HepG2 (cell line): ENCODE measurements around the gene GLYR1. TPM values are rescaled to one million over a fixed set of nuclear protein-coding genes. Genes with fewer than 3 reads are reported as not detected.

ENCODE experiments used
- ATAC-seq: fragments of 200-7000 bp; cut with Tn5 transposase; 3 replicates; pipeline ENCODE4 v1.9.1; 2020; ENCODE audit warnings: mild to moderate bottlenecking, moderate library complexity
- BruUV-seq: library from RNA; stranded (reverse); fragments of 400-500 nt; replicated peaks from 2 replicates; lab custom pipeline; 2021; lab: Mats Ljungman, UMichigan
- CTCF ChIA-PET: fragments of 300-600 bp; formaldehyde crosslinking; extraction: SDS; loops from one replicate; lab custom pipeline; 2021; ENCODE audit warnings: low total read pairs, inconsistent platforms, low intra/inter-chr PET ratio; lab: Yijun Ruan, JAX
- POLR2A ChIA-PET: fragments of 350-600 bp; sonication (Branson Sonifier 250); formaldehyde crosslinking; loops from one replicate; lab custom pipeline; 2020; ENCODE audit warnings: antibody characterized with exemption, inconsistent platforms; lab: Yijun Ruan, JAX
- DNase-seq: peaks from one replicate; pipeline ENCODE4 v3.0.0-alpha.2; 2015; ENCODE audit warnings: low spot score
- FAIRE-seq: peaks from 3 replicates; lab custom pipeline; 2011; peaks lifted over from hg19 to GRCh38; lab: Jason Lieb, UNC
- H2AFZ ChIP-seq: one replicate; pipeline ENCODE4 v1.6.1; 2011; ENCODE audit warnings: low read length, inconsistent platforms
- H3K27ac ChIP-seq: fragments of 300-600 bp; 3 replicates; pipeline ENCODE4 v1.8.0; 2011; ENCODE audit warnings: mixed run types, mild to moderate bottlenecking, mixed read lengths, low read length, inconsistent platforms; ENCODE audit not compliant: insufficient read depth; ENCODE audit errors: extremely low read length
- H3K27me3 ChIP-seq, 2 experiments: fragments of 200-600 bp in 1 of 2; 2 replicates in 1 of 2; 3 replicates in 1 of 2; pipeline versions ENCODE4 v1.6.0 to v1.8.0; 2011; ENCODE audit warnings: low read length in 2 of 2, mild to moderate bottlenecking in 2 of 2, moderate library complexity in 2 of 2, inconsistent platforms in 1 of 2; ENCODE audit not compliant: insufficient read depth in 2 of 2, control insufficient read depth in 1 of 2
- H3K36me3 ChIP-seq, 2 experiments: fragments of 200-600 bp in 1 of 2; replicated peaks in 1 of 2; 2 replicates in 1 of 2; 3 replicates in 1 of 2; pipeline versions ENCODE4 v1.5.1 to v1.8.0; 2011; ENCODE audit warnings: low read length in 2 of 2, inconsistent platforms in 1 of 2; ENCODE audit not compliant: insufficient read depth in 2 of 2, control insufficient read depth in 1 of 2
- H3K4me1 ChIP-seq: 2 replicates; pipeline ENCODE4 v1.5.1; 2012; ENCODE audit warnings: low read length, inconsistent platforms; ENCODE audit not compliant: insufficient read depth
- H3K4me2 ChIP-seq: 2 replicates; pipeline ENCODE4 v1.6.0; 2011; ENCODE audit warnings: low read depth, low read length, inconsistent platforms
- H3K4me3 ChIP-seq, 3 experiments: fragments of 200-600 bp in 1 of 3; sonication (generic), shearing (Covaris generic) in 1 of 3; replicated peaks in 1 of 3; 2 replicates each; pipeline ENCODE4 v1.5.1; 2011 to 2016; ENCODE audit warnings: low read length in 3 of 3, inconsistent platforms in 2 of 3, low read depth in 2 of 3, mild to moderate bottlenecking in 2 of 3, control low read depth in 1 of 3, mixed read lengths in 1 of 3; ENCODE audit not compliant: insufficient read depth in 1 of 3
- H3K79me2 ChIP-seq: one replicate; pipeline ENCODE4 v1.6.1; 2011; ENCODE audit warnings: low read length, inconsistent platforms; ENCODE audit not compliant: insufficient read depth
- H3K9ac ChIP-seq: 2 replicates; pipeline ENCODE4 v1.6.0; 2011; ENCODE audit warnings: mild to moderate bottlenecking, low read depth, low read length, inconsistent platforms; ENCODE audit not compliant: insufficient read depth
- H3K9me3 ChIP-seq: 2 replicates; pipeline ENCODE4 v1.5.1; 2012; ENCODE audit warnings: mild to moderate bottlenecking, low read length
- H4K20me1 ChIP-seq: 2 replicates; pipeline ENCODE4 v1.6.0; 2011; ENCODE audit warnings: inconsistent platforms, mild to moderate bottlenecking, low read length, moderate library complexity; ENCODE audit not compliant: insufficient read depth
- ASH2L ChIP-seq: fragments of 300-600, 200-600 bp; sonication (generic); IDR thresholded peaks from 2 replicates; pipeline ENCODE4 v1.7.0; 2017; ENCODE audit warnings: low read depth, mild to moderate bottlenecking, moderate library complexity, mixed read lengths, low read length; ENCODE audit not compliant: insufficient read length
- ATF5 ChIP-seq: sonication (generic); formaldehyde crosslinking; IDR thresholded peaks from 2 replicates; pipeline ENCODE4 v1.4.0; 2020; ENCODE audit warnings: mild to moderate bottlenecking, low read depth, missing genetic modification reagents
- CHD4 ChIP-seq: fragments of 200-600 bp; sonication (generic); IDR thresholded peaks from 2 replicates; pipeline ENCODE4 v1.7.0; 2017; ENCODE audit warnings: mild to moderate bottlenecking, low read length, borderline replicate concordance
- GPBP1L1 ChIP-seq: sonication (generic); formaldehyde crosslinking; IDR thresholded peaks from 2 replicates; pipeline ENCODE4 v1.5.0; 2020; ENCODE audit warnings: mild to moderate bottlenecking, missing genetic modification reagents
- HDAC2 ChIP-seq: sonication (generic); formaldehyde crosslinking; IDR thresholded peaks from 2 replicates; pipeline ENCODE4 v1.4.0; 2020; ENCODE audit warnings: missing genetic modification reagents
- HNF4G ChIP-seq, 2 experiments: sonication (generic) in 1 of 2; formaldehyde crosslinking in 1 of 2; IDR thresholded peaks; 2 replicates each; pipeline versions ENCODE4 v1.4.0 to v1.6.1; 2011 to 2020; ENCODE audit warnings: borderline replicate concordance in 2 of 2, low read depth in 2 of 2, mild to moderate bottlenecking in 2 of 2, low read length in 1 of 2, missing genetic modification reagents in 1 of 2, moderate library complexity in 1 of 2
- IKZF1 ChIP-seq: fragments of 450-650 bp; IDR thresholded peaks from 2 replicates; pipeline ENCODE4 v1.7.1; 2016
- KLF12 ChIP-seq: sonication (generic); formaldehyde crosslinking; IDR thresholded peaks from 2 replicates; pipeline ENCODE4 v1.4.0; 2020; ENCODE audit warnings: missing genetic modification reagents, borderline replicate concordance
- NR2F6 ChIP-seq, 2 experiments: IDR thresholded peaks; 2 replicates each; pipeline ENCODE4 v1.6.1; 2016; ENCODE audit warnings: antibody characterized with exemption in 1 of 2, mild to moderate bottlenecking in 1 of 2
- ONECUT2 ChIP-seq: sonication (generic); formaldehyde crosslinking; IDR thresholded peaks from 2 replicates; pipeline ENCODE4 v1.4.0; 2020; ENCODE audit warnings: missing genetic modification reagents
- PAXIP1 ChIP-seq: sonication (generic); formaldehyde crosslinking; conservative IDR thresholded peaks from 2 replicates; pipeline ENCODE4 v1.4.0; 2020; ENCODE audit warnings: mild to moderate bottlenecking, missing genetic modification reagents, moderate library complexity
- PHF8 ChIP-seq: sonication (generic); formaldehyde crosslinking; IDR thresholded peaks from 2 replicates; pipeline ENCODE4 v1.5.0; 2020; ENCODE audit warnings: missing genetic modification reagents
- ZMYM2 ChIP-seq: sonication (generic); formaldehyde crosslinking; IDR thresholded peaks from 2 replicates; pipeline ENCODE4 v1.8.0; 2022; ENCODE audit warnings: mild to moderate bottlenecking, missing genetic modification reagents
- ZMYM3 ChIP-seq: sonication (generic); formaldehyde crosslinking; IDR thresholded peaks from 2 replicates; pipeline ENCODE4 v1.5.1; 2020; ENCODE audit warnings: mild to moderate bottlenecking, missing genetic modification reagents
- ZNF263 ChIP-seq: sonication (generic); formaldehyde crosslinking; IDR thresholded peaks from 2 replicates; pipeline ENCODE4 v1.4.0; 2020; ENCODE audit warnings: missing genetic modification reagents
- ZNF503 ChIP-seq: sonication (generic); formaldehyde crosslinking; IDR thresholded peaks from 2 replicates; pipeline ENCODE4 v1.4.0; 2020; ENCODE audit warnings: missing genetic modification reagents
- ZNF570 ChIP-seq: sonication (generic); formaldehyde crosslinking; IDR thresholded peaks from 2 replicates; pipeline ENCODE4 v1.4.0; 2020; ENCODE audit warnings: mild to moderate bottlenecking, missing genetic modification reagents, borderline replicate concordance
- ZNF652 ChIP-seq: IDR thresholded peaks from 2 replicates; pipeline ENCODE4 v1.6.1; 2016; ENCODE audit warnings: low read depth, borderline replicate concordance
- WGBS: methylation state at CpG from one replicate; pipeline ENCODE4 v1.1.6; 2017; ENCODE audit warnings: low lambda C conversion rate; 5-methylcytosine and 5-hydroxymethylcytosine counted together
- in situ Hi-C: cut with HindIII; loops from 2 replicates; pipeline ENCODE4 v1.10.0; 2017; ENCODE audit warnings: low pct_unique_long_range_greater_than_20kb; ENCODE audit not compliant: extremely low pct_ligation_motif_present
- intact Hi-C: fragments of 100-400 bp; cut with micrococcal nuclease; formaldehyde crosslinking; loops from one replicate; pipeline ENCODE4 v1.10.0; 2022; ENCODE audit not compliant: unreplicated experiment
- polyA plus RNA-seq, 8 experiments: library from polyadenylated mRNA; depleted of rRNA in 3 of 8; stranded (reverse) in 7 of 8; unstranded in 1 of 8; fragments of >200 nt; fragmentation: Illumina TruSeq in 4 of 8; extraction: Trizol in 4 of 8; gene quantifications; 2 replicates each; pipeline versions ENCODE4 v1.2.1 to v1.2.3, GENCODE V29; 2011 to 2016; ENCODE audit warnings: low read depth in 4 of 8, missing spikeins in 1 of 8, mixed read lengths in 1 of 8; ENCODE audit not compliant: insufficient read depth in 1 of 8
- total RNA-seq, 5 experiments: library from RNA; depleted of rRNA; stranded (reverse); fragments of >200 nt; fragmentation: Illumina TruSeq; extraction: Trizol; gene quantifications; 2 replicates each; pipeline ENCODE4 v1.2.3, GENCODE V29; 2016; ENCODE audit warnings: low read depth in 1 of 5

GLYR1 gene
- total and polyA plus RNA-seq, 2 of the 13 experiments (the other 11 are each of a cell fraction or from before 2014, with no cell fraction given) = 28.3 to 48.7 TPM

GRCh38 chr16:4769306-4769638, 77.8 kb downstream of the GLYR1 start:
- ATAC-seq = 0 out of 3 replicates have a peak, but pooled peaks have one; percentile 5
- Histone ChIP-seq H3K4me3 (peak overlapping the region; percentile 76 to 92 (median 79)), H3K4me1 (peaks cover 42% of the 10 kb centered on the region), H3K9ac (peak overlapping the region; percentile 56), H2AFZ (peak overlapping the region; percentile 25), H3K27ac (no peak overlapping the region), H3K9me3 (no peaks in the 10 kb centered on the region), H3K36me3 (peaks cover 2 to 5% of the 10 kb centered on the region in 2 experiments; a peak in 2 of 5 replicates), H4K20me1 (no peaks in the 10 kb centered on the region), H3K27me3 (no peaks in the 10 kb centered on the region; a peak in 2 of 5 replicates), H3K79me2 (peaks cover 16% of the 10 kb centered on the region), H3K4me2 (peak overlapping the region; percentile 91)
- no peak for FAIRE-seq
- DNase-seq = no peak
- no TSS peak for BruUV-seq
- 2% methylated on average over 7 of the region's 7 CpGs for WGBS
- intact Hi-C loops = loop anchor here (2.0 to 5.0 kb wide), 2 partner anchors 48 to 190 kb away; partner anchors contain the start of gene SEC14L5
- CTCF ChIA-PET = no interaction called here
- POLR2A ChIA-PET = interaction anchor here (0.6 to 3.1 kb wide), 15 partner anchors 11 to 265 kb away, joined by 3 to 40 read pairs (median 5); partner anchors contain the start of genes ANKS3, DNAAF8, ROGDI and SEC14L5
- in situ Hi-C loops = no loop called here
- no peak for TF ChIP-seq ATF5 (CRISPR knock-in tag)
- TF ChIP-seq KLF12 (CRISPR knock-in tag) = no peak
- TF ChIP-seq HNF4G (IDR thresholded peaks at IDR 0.05; ENCODE audit: borderline replicate concordance, low read depth, low read length) = peak; percentile 38; the same call in 1 of the 2 replicates
- no peak for TF ChIP-seq HNF4G (CRISPR knock-in tag; IDR thresholded peaks at IDR 0.05; ENCODE audit: borderline replicate concordance, low read depth)
- TF ChIP-seq CHD4 = peak; percentile 20
- peak; percentile 78 for TF ChIP-seq ZMYM3 (CRISPR knock-in tag)
- peak; percentile 5; the same call in 1 of the 2 replicates for TF ChIP-seq PAXIP1 (CRISPR knock-in tag)
- TF ChIP-seq HDAC2 (CRISPR knock-in tag) = no peak
- TF ChIP-seq ZNF652 (CRISPR knock-in tag) = peak; percentile 50; the same call in 1 of the 2 replicates
- TF ChIP-seq ZNF503 (CRISPR knock-in tag) = no peak
- TF ChIP-seq IKZF1 = no peak
- TF ChIP-seq NR2F6 (IDR thresholded peaks at IDR 0.05) = no peak
- TF ChIP-seq NR2F6 (CRISPR knock-in tag; IDR thresholded peaks at IDR 0.05) = no peak
- 0 out of 2 replicates have a peak, but pooled peaks have one; percentile 60 for TF ChIP-seq ZMYM2
- no peak for TF ChIP-seq PHF8 (CRISPR knock-in tag)
- no peak for TF ChIP-seq ONECUT2 (CRISPR knock-in tag)
- peak; percentile 94 for TF ChIP-seq ZNF263
- TF ChIP-seq ZNF570 (CRISPR knock-in tag) = no peak
- TF ChIP-seq ASH2L = no peak
- TF ChIP-seq GPBP1L1 = no peak
